ENCODE results near the gene TBC1D8B. TPM values are rescaled to one million over a fixed set of nuclear protein-coding genes. Genes with fewer than 3 reads are reported as not detected.

TBC1D8B gene
- total RNA-seq, 1 donor from 2014 or later = 13.0 TPM

DNA sequence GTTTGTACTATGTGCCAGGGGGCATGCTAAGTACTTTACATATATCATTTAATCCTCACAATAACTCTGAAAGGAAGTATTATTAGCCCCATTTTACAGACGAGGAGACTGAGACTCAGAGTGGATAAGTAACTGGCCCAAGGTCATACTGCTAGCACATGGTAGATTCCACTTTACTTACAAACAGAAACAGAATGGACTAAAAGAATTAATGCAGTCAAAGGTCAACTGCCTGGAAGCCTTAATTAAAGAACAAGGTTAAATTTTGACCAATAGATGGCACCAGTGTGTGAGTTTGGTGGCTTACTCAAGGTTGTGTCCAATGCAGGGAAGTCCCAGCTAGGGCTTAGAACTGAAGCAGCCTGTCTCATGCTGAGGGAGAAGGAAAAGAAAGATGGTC is 96.0 kb downstream of the TBC1D8B start:
- DNase-seq = peak; percentile 27

DNA sequence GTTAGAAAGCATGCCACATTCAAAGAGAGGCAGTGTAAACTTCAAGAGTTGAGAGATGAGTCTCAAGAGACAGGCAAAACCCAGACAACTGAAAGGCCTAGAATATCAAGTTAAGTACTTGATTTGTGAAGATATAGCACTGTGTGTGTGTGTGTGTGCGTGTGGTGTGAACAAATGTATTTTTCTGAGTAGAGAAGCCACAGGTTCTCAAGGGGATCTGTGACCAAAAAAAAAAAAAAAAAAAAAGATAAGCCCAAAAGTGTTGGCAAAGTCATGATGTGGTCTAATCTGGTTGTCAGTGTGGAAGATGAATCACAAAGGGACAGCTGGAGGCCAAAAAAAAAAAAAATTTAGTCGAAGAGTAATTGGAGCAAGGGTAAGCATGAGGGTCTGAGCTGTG is 96.8 kb downstream of the TBC1D8B start:
- no peak for DNase-seq

DNA sequence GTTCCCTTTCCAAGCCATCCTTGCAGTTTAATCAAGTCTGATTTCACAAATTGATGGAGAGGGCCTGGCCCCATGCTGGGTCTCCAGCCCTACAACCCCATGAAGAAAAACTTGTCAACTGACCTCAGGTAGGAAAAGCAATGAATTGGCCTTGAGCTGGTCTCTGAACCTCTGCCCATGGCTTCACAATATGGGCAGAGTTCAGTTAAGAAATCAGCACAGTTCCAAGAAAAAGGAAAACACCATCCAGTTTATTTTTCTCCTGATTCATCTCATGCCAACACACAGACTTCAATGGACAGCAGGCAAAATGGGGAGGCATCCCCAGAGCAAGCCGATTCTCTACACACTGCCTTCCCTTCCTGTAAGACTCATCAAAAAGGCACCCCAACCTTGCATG is 97.4 kb downstream of the TBC1D8B start:
- DNase-seq = no peak

DNA sequence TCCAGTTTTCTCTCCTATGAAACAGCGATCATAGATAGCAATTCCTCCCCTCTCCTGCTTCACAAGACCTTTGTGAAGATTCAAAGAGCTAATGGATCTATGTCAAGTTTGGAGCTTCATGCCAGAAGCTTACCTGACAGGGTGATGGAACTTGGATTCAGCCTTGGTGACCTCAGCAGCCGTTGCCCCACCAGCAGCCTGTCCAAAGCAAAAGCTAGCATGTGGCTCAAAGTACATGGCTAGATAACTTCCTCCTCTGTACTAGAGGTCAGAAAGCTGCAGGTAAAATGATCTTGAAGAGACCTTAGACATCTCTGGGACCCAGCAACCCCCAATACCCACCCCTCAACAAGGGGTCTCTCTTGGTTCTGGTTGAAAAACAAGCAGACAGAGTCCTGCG is 98.9 kb downstream of the TBC1D8B start:
- no peak for DNase-seq

DNA sequence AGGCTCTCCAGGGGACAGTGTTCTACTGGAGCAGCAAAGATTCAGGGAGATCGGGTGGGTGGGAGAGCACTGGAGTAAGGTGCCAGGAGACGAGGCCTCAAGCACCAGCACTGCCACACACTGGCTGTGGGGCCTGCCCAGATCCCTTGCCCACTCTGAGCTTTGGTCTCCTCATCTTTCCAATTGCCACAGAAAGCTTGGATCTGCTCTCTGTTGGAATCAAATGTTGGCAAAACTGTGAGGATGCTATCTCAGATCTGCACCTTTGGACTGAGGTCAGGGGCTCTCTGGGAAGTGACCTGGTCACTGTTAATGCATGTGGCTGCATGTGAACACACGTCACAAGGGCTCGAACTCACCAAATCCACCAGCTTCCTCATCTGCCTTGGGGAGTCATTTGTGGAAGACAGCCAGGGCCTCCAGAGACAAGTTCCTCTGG is 99.3 kb downstream of the TBC1D8B start:
- DNase-seq = no peak

DNA sequence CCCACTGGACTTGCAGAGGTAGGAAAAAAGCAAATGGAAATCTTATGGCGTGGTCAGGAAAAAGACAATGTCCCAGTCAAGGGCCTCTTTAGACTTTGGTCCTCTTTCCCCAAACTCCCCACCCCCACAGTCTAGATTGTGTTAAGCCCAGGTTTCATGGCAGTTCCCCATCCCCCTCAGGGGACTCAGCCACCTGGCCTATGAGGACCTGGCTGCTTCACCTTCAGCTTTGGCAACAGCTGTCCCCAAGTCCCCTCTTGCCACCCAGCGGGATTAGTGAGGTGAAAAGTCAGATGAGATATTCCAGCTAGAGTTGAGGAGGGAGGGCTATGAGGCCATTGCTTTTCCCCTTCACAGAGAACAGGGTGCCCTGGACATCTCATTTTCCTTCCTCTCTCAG is 100.2 kb downstream of the TBC1D8B start:
- DNase-seq = no peak

DNA sequence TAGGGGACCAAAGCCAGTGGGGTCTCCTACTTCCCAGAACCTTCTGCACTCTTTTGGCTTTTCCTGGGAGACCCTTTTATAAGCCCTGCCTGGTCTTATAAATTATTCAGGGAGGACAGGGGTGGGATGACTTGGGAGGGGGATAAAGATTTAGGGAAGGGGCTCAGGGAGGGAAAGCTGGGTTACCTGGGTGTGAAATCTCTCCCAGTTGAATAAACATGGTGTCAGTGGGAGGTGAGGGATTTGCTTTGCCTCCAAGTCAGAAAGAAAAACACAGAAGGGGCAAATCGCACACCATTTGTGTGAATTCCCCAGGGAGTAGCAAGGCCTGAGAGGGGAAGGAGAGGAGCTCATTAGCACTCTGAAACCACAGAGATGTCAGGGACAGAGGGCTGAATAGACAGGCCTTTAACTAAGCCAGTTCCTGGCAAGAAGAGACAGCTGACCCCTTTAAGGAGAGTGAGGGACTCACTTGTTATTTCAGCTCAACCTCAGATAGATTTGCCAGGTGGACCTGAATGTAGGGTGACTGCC is 100.9 kb downstream of the TBC1D8B start, which contains the start of gene RIPPLY1:
Gene RIPPLY1 (minus strand): TSS at position 51 of the 534 bp plus-strand sequence. CDS start 54 bp downstream, outside the sequence.
- DNase-seq = no peak

DNA sequence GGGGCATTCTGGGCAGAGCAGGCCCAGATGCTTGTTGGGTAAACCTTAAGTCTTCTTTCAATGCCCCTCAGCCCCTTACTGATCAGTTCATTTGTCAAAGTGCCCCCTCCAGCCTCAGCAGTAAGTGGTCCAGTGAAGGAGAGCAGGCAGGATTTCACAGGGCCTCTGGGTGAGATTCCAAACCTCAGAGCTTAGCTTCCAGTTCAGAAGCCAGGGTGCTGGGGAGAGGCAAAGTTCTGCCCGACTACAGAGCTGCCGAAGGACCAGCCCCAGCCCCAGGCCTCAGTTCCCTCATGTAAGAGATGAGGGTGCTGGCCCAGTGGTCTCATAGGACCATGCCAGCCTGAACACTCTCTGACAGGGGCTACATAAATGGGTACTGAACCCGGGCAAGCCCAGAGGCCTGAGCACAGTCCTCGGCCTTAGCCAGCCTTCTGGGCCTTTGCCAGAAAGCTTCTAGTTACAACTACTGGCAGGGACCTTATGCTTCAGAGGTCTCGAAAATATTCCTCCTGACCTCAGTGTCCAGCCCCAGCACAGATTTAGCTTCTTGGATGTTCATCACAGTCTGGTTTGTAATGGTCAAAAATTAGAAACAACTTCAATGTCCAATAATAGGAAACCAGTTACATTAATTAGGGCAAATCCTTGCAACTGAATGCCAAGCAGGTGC is 101.5 kb downstream of the TBC1D8B start:
- no peak for DNase-seq

DNA sequence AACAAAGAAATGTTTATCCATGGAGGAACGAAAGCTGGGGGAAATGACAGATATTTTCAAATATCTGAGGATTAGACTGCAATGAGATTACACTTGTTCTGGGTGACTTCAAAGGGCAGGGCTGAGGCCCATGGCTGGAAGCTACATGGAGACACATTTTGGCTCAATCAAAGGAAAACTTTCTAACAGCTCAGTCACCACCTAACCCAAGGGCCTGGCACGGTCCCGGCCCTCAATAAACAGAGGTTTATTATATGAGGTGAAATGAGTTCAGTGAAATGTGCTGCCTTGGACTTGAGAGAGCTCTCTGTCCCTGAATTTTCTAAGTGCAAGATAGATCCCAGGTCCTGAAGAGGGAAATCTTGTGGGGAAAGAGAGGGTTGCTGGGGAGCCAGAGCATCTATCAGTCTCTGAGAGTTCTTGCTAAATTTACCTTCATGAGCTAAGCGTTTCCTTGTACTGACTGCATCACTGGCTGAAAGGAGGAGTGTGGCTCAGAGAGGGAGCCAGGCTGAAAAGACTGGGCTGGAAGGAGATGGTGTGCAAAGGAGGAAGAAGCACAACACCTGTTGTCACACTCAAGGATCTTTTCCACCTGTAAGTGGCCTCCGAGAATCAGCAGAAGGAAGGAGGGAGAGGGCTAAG is 102.7 kb downstream of the TBC1D8B start:
- DNase-seq = no peak

DNA sequence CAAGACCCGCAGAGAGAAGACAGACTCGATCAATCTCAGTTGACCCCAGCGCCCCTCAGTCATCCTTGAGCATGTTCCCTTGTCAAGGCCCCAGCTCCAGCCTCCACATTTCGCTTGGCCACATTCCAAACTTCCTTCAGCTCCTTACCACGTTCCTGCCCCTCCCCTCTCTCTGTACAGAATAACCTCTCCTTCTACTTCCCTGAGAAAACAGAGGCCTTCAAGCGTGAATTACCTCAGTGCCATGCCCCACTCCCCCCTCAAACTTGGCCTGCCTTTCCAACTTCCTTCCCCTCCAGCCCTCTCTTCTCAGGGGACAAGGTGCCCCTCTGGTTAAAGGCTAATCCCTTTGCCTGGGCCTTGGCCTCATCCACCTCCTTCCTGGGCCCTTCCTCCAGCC is 103.9 kb downstream of the TBC1D8B start:
- DNase-seq = peak; percentile 30

DNA sequence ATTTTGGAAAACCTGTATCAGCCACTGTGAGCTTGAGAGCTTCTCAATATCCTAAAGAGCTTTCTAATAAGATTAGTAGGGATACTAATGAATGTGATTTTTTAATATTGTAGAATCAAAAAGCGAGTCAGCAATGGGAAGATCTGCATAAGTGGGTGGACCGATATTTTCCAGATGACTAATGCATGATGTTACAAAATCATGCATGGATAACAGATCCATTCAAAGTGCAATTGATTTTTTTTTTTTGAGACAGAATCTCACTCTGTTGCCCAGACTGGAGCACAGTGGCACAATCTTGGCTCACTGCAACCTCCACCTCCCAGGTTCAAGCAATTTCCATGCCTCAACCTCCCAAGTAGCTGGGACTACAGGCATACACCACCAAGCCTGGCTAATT is 110.4 kb downstream of the TBC1D8B start:
- DNase-seq = no peak

DNA sequence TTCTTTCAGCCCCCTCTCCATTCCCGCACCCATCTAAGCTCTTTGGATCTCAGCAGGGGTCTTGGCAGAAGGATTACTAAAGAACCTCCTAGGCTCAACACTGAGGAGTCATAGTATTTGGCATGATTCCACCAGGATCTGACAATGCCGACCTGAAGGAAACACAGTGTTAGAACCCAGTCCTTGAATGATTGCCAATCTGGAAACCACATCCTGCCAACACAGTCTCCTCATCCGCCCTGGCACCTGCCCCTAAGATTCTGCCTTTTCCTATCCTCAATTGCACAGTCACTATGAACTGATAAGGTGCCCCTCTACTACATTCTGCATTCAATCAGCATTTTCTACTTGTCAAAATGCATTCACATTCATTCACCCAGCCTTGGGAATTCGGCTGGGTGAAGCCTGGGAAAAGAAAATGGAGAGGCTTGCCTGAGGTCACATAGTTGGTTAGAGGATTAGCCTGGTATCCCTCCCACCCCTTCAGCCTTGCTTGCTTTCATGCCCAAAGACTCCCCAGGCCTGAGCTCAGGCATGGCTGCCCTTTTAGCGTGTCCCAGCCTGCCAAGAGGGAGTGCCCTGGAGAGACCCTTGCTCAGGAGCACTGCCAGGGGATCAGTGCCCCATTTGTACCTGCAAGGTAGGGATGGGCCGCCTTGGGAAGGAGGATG is 115.5 kb downstream of the TBC1D8B start:
- no peak for DNase-seq

DNA sequence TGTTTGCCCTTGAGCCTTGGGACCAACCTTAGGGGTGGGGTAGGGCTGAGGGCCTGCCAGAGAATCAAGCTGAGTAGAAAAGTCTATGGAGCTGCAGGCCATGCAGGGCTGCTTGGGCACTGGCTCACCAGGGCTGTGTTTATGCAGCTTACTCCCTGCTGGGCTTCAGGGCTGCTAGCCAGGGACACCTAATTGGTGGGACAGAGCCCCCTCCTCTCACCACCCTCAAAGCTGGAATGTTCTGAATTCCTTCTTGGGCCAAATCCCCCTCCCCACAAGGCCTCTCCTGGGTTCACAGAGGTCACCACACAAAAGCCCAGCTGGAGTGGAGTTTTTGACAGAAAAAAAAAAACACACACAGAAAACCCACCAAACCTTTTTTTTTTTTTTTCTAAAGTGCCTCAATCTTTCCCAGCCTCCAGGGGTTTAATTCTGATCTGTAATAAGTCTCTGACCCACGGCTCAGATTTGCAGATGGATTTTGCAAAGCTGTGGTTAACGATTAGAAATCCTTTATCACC is 117.5 kb downstream of the TBC1D8B start, which contains the start of gene CLDN2:
Gene CLDN2 (plus strand): TSS at position 471 of the 521 bp plus-strand sequence. CDS start 7,827 bp downstream, outside the sequence.
- DNase-seq = no peak

DNA sequence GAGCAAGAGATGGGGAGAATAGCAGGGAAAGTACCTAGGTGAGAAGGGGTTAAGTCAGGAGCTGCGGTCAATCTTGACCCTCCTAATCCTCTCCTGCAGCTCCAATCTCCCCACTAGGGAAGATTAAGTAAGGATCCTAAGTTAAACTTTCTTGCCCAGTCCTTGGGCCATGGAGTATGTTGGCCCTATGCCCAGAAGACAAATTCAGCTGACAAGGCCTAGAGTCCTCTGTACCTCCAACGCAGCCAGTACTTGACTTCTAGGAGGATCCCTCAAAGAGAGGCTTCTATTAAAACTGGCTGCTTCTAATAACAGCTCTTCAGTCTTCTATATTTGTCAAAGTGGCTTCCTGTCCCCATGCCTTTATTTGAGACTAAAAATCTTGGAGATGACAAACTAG is 119.2 kb downstream of the TBC1D8B start:
- DNase-seq = peak; percentile 16

Other genes starting within 250 kb of the TBC1D8B start
- 4.0 TPM for gene RADX, start 190.7 kb upstream of the TBC1D8B start, total RNA-seq
- gene RNF128, start 76.0 kb upstream of the TBC1D8B start, total RNA-seq = 4.4 TPM
- gene RIPPLY1, start 100.7 kb downstream of the TBC1D8B start, total RNA-seq = not detected
- 1.3 TPM for gene CLDN2, start 117.7 kb downstream of the TBC1D8B start, total RNA-seq
- 60.0 TPM for gene MORC4, start 197.5 kb downstream of the TBC1D8B start, total RNA-seq

All from tongue (tissue), 2 donors.